Tibial nerve (tissue), 3 donors: Measurements from ENCODE around the gene NKD1.

ENCODE experiments used
- CTCF ChIP-seq, 5 experiments: fragments of 200-600 bp in 3 of 5; fragments of 450-650 bp in 2 of 5; sonication (generic) in 3 of 5; IDR thresholded peaks; one replicate each; pipeline ENCODE4 v1.5.1; 2016 to 2019; ENCODE audit warnings: antibody characterized with exemption in 5 of 5, mild to moderate bottlenecking in 3 of 5, moderate library complexity in 2 of 5
- POLR2A ChIP-seq, 2 donors: fragments of 450-650 bp; IDR thresholded peaks; one replicate each; pipeline ENCODE4 v1.6.1; 2017; ENCODE audit warnings: antibody characterized with exemption in 2 of 2, mild to moderate bottlenecking in 2 of 2, moderate library complexity in 2 of 2

- TF ChIP-seq CTCF (IDR thresholded peaks at IDR 0.05) (no peak), POLR2A (IDR thresholded peaks at IDR 0.05) (no peak)
These were observed 53.9 kb downstream of the NKD1 start for GRCh38 chr16:50602126-50602525.
